ENCODE results near the gene PIK3R1.

The PIK3R1 gene

DNA sequence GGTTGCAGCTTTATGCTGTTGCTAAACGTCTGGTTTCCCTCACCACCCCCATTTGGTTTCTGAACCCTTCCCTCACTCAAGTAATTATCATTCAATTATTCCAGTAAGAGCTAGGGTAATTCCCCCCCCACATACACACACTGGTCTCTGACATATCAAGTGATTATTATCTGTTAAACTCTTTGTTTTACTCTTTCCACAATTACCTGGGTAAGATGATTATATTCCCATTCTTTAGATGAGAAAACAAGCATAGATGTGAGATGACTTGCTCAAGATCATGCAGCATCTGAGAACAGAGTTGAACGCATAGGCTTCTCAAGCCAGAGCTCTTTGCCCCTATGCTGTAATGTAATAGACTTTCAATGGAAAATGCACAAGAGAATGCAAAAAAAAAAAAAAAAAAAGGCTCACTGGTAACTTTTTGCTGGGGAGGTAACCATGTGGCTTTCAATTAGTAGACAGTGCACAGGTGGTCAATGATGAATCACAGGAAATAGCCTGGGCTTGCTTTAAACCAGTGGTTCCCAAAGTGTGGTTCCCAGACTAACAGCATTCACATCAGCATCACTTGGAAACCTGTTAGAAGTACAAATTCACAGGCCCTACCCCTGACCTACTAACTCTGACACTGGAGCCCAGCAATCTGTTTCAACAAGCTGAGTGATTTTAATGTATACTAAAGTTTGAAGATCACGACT, 87.6 kb downstream of the PIK3R1 start:
- DNase-seq, result peak; percentile 62

DNA sequence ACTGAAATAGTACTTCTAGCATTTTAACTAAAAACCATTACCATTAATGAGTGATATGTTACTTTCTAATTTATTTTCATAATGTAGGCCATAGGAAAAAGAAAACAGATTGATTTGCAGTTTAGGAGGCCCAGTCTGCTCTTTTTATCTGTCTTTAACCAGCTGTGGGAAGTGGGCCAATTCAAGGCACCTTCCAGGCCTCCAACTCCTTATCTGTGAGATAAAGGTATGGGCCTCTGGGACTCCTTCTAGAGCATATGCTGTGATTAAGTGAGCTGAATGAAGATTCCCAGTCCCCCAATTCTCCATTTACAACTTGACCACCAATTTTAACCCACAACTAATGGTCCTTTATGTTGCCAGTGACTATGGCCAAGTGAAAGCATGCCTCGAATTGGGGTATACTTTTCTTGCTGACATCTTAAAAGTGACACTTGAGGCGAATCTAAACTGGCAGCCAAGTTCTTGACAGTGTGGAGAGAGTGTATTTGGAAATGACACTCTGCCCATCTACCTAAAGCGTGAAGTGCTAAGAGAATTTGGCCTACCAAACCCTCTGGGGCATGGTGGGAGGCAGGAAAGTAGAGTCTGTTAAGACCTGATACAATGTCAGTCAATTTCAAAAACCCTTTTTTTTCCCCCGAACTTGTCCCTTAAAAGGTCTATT, 88.3 kb downstream of the PIK3R1 start:
- no peak for DNase-seq

DNA sequence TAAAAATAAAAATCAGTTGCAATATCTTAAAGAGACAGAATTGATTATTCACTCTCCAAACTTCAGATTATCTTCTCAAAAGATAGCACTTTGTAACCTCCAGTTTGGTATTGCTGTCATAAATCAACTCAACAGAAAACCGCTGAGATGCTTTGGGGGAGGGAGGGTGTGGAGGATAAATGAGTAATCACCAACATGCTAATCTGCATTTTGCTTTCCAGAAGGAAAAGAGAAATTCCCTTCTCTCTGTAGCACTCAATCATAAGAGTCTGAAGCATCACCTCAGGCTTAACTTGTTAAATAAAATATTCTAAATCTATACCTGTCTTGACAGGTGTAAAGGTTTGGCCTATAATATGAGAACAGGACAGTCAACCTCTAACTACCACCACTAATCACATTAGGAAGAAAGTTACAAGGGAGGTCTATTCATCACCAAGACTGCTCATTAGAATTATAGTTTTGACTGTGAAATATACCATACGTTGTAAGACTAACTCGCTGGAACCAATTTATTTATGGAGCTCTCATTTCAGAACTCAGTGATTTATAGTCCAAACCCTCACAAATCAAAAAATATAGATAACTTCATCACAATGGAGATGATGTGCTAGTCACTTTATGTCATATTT, 89.0 kb downstream of the PIK3R1 start:
- no peak for DNase-seq

- DNase-seq, result peak; percentile 22
These were observed 89.8 kb downstream of the PIK3R1 start for GRCh38 chr5:68305223-68305870.

GRCh38 chr5:68306361-68307014, 90.9 kb downstream of the PIK3R1 start:
- DNase-seq, result no peak

DNA sequence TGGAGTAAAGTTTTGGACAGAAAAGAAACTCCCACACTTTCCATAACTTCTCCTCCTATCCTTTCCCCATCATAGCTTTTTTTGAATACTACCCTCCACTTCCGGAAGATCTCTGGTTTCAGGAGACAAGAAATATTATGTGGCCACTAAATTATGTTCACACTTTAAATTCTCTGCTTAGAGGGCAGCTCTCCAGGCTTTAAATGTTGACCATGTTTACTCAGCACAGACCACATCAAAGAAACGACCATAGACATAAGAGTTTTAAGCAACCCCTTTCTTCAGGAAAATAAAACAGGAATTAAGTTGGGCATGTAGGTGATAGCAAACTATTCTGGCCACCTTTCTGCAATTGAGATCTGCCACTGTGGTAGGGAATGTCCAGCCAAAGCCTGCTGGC, 97.8 kb downstream of the PIK3R1 start:
- no peak for DNase-seq

GRCh38 chr5:68314465-68314864, 98.9 kb downstream of the PIK3R1 start:
- DNase-seq, result no peak

- DNase-seq, result peak; percentile 92
These were observed 100.2 kb downstream of the PIK3R1 start for GRCh38 chr5:68315679-68316271.

GRCh38 chr5:68316469-68316868, 100.9 kb downstream of the PIK3R1 start:
- DNase-seq, result no peak

DNA sequence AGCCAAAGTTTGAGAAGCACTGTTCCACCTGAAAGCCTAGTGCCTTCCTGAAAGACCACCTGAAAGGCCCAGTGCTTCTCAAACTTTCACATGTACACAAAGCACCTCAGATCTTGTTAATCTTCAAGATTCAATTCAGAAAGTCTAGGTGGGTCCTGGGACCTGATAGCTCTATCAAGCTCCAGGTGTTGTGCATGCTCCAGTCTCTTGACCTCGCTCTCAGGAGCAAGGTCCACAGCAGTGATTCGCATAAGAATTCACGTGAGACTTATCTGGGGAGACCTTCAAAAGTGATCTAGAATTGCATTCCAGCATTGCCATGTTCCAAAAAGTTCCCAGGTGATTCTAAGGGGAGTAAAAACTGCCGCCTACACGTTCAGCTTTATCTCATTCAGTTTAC, 102.1 kb downstream of the PIK3R1 start:
- DNase-seq, result no peak

DNA sequence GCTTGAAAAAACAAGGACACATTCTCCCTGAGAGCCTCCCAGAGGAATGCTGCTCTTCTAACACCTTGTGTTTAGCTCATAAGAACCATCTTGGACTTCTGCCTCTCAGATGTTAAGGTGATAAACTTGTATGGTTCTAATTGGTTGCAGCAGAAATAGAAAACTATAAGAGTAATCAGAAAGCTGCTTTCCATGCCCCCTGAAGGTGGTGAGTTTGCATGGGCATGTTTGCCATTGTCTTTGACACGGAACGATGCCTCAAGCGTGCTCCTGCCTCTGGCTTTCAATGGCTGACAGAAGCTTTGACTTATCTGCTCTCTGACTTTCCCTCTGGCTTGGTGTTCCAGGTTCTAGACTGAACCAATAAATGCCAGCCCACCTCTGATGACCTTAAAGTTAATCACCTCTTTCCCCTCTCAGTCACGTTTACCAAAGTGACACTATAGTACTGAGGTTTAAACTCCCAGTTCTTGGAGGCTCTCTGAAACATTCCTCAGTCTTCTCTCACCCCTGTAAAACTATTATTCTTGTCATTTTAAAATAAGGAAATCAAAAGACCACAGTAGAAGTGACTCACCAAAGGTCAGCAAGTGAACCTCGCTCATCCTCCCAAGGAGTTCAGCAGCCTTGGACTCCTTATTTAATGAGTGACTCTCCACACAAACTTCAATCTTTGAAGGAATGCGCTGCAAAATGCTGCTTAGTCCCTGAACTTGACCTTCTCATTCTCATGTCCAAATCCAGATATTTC, 103.6 kb downstream of the PIK3R1 start:
- DNase-seq, result no peak

GRCh38 chr5:68319706-68320412, 104.3 kb downstream of the PIK3R1 start:
- DNase-seq, result no peak

- DNase-seq, result no peak
These were observed 104.9 kb downstream of the PIK3R1 start for GRCh38 chr5:68320413-68320986.

GRCh38 chr5:68325065-68325580, 109.6 kb downstream of the PIK3R1 start:
- no peak for DNase-seq

- DNase-seq, result no peak
These were observed 114.1 kb downstream of the PIK3R1 start for GRCh38 chr5:68329554-68330255.

GRCh38 chr5:68330574-68330973, 115.0 kb downstream of the PIK3R1 start:
- DNase-seq, result peak; percentile 73

DNA sequence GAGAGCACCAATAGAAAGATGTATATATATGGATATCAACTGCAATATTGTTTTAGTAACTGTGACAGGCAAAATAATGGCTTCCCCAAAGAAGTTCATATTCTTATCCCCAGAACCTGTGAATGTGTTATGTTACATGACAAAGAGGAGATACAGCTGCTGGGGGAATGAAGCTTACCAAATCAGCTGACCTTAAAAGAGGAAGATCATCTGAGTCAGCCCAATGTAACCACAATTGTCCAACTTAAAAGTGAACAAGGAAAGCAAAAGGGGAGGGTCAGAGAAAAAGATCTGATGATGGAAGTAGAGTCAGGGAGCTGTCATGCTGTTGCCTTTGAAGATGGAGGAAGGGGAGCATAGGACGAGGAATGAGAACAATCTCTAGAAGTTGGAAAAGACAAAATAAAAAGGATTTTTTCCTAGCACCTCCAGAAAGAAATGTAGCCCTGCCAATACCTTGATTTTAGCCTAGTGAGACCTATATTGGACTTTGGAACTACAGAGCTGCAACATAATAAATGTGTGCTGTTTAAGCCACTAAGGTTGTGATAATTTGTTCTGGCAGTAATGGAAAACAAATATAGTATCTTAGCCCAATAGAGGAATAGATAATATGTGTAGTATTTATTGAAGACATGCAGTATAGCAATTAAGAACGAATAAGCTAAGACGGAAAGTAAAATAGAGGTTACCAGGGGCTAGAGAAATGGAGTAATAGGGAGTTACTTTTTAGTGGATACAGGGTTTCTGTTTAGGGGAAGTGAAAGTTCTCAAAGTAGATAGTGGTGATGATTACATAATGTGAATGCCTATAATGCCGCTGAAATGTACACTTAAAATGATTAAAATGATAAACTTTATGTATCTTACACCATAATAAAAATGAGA, 115.9 kb downstream of the PIK3R1 start:
- DNase-seq, result no peak

DNA sequence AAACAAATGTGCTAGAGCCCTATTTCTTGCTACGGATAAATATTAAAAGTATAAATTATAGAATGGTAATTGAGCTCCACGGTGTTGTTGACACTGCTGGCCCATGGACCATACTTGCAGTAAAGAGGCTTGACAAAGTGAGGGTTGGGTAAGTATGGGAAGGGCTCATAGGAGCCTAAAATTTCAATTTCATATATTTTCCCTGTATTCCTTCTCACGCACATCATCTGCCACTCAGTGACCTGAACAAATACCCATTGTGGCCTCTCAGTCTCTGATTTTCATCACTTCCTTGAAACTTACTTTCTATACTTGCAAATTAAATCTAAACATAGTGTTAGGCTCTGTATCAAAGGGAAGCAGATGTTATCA, 116.5 kb downstream of the PIK3R1 start:
- no peak for DNase-seq

GRCh38 chr5:68332556-68332955, 117.0 kb downstream of the PIK3R1 start:
- no peak for DNase-seq

Measured in NCI-H69 (cell line).